Neural cell (in vitro differentiated cells): ENCODE data around the gene COG2.

Experiments used
- CTCF ChIP-seq: fragments of 450-650 bp; IDR thresholded peaks from 2 replicates; pipeline ENCODE4 v1.5.1; 2014; ENCODE audit warnings: antibody characterized with exemption, mild to moderate bottlenecking, moderate library complexity; ENCODE audit not compliant: poor library complexity, severe bottlenecking
- EP300 ChIP-seq: fragments of 450-650 bp; conservative IDR thresholded peaks from 2 replicates; pipeline ENCODE4 v1.6.1; 2014; ENCODE audit warnings: antibody characterized with exemption, mild to moderate bottlenecking, moderate library complexity; ENCODE audit not compliant: poor library complexity, severe bottlenecking
- MXI1 ChIP-seq: fragments of 450-650 bp; conservative IDR thresholded peaks from 2 replicates; pipeline ENCODE4 v1.6.1; 2014; ENCODE audit warnings: antibody characterized with exemption, mild to moderate bottlenecking; ENCODE audit not compliant: poor library complexity, severe bottlenecking
- POLR2AphosphoS5 ChIP-seq: IDR thresholded peaks from 2 replicates; pipeline ENCODE4 v1.6.1; 2012
- TAF1 ChIP-seq: IDR thresholded peaks from 2 replicates; pipeline ENCODE4 v1.6.1; 2012; ENCODE audit warnings: low read depth
- TF ChIP-seq, protein P1 (sequence below): IDR thresholded peaks from 2 replicates; pipeline ENCODE4 v1.6.1; 2012; ENCODE audit warnings: borderline replicate concordance

DNA sequence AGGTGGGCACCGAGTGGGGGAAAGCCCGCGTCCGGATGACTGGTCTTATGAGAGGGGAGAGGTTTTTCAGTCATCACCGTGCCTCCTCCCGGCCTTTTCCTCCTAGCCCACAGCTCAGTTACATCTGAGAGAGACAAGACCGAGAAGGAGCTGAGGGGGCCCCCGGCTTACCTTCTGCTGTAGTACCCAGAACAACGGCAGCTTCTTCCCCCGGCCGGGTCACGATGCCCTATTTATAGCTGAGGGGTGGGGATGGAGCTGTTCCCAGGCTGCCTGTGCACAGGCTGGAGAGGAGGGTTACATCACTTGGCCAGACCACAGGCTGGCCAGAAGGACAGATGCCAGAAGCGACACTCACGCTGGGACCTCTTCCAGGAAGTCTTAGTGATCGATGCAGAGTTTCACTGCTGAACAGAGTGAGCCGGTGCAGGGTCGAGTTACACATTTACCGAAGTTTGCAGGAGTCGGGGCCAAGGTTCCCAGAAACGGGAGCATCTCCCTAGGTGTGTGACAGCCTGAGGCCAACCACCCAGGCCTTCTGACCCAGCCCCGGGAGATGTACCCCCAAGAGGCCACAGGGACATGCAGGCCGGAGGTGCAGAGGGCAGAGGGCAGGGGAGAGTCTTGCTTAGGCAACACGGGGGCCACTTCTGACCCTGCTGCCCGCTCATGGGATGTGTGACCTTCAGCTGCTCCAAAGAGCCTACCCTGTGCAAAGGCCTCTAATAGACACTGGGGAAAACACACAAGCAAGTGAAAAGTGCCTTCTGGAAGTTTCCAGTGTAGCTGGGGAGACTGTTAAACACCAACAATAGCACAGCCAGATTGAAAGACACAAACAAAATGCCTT, 71.9 kb downstream of the COG2 start, which contains the start of gene AGT:
- no peak for TF ChIP-seq CTCF
- no peak for TF ChIP-seq POLR2AphosphoS5
- TF ChIP-seq TAF1, result no peak
- no peak for TF ChIP-seq MXI1
- TF ChIP-seq, protein P1, sequence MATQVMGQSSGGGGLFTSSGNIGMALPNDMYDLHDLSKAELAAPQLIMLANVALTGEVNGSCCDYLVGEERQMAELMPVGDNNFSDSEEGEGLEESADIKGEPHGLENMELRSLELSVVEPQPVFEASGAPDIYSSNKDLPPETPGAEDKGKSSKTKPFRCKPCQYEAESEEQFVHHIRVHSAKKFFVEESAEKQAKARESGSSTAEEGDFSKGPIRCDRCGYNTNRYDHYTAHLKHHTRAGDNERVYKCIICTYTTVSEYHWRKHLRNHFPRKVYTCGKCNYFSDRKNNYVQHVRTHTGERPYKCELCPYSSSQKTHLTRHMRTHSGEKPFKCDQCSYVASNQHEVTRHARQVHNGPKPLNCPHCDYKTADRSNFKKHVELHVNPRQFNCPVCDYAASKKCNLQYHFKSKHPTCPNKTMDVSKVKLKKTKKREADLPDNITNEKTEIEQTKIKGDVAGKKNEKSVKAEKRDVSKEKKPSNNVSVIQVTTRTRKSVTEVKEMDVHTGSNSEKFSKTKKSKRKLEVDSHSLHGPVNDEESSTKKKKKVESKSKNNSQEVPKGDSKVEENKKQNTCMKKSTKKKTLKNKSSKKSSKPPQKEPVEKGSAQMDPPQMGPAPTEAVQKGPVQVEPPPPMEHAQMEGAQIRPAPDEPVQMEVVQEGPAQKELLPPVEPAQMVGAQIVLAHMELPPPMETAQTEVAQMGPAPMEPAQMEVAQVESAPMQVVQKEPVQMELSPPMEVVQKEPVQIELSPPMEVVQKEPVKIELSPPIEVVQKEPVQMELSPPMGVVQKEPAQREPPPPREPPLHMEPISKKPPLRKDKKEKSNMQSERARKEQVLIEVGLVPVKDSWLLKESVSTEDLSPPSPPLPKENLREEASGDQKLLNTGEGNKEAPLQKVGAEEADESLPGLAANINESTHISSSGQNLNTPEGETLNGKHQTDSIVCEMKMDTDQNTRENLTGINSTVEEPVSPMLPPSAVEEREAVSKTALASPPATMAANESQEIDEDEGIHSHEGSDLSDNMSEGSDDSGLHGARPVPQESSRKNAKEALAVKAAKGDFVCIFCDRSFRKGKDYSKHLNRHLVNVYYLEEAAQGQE, result no peak
- TF ChIP-seq EP300, result no peak
